MM.1S (cell line): ENCODE results near the gene LIPI.

Source experiments
- DNase-seq: peaks from one replicate; pipeline ENCODE4 v3.0.0-alpha.2; 2015
- H2AFZ ChIP-seq: fragments of 300-600 bp; sonication (generic); 2 replicates; pipeline ENCODE4 v1.6.0; 2016; ENCODE audit warnings: antibody characterized with exemption, low read length
- H3F3A ChIP-seq: fragments of 300-600 bp; sonication (generic); 2 replicates; pipeline ENCODE4 v1.6.1; 2016; ENCODE audit warnings: mild to moderate bottlenecking, antibody characterized with exemption, low read length, moderate library complexity, mixed read lengths; ENCODE audit not compliant: insufficient read depth
- H3K27ac ChIP-seq: fragments of 300-600 bp; sonication (generic); 2 replicates; pipeline ENCODE4 v1.5.1; 2016; ENCODE audit warnings: mild to moderate bottlenecking, low read length
- H3K27me3 ChIP-seq: fragments of 300-600 bp; sonication (generic); replicated peaks from 2 replicates; pipeline ENCODE4 v1.6.0; 2016; ENCODE audit warnings: low read length; ENCODE audit not compliant: insufficient read depth
- H3K36me3 ChIP-seq: fragments of 300-600 bp; sonication (generic); replicated peaks from 2 replicates; pipeline ENCODE4 v1.6.1; 2016; ENCODE audit warnings: mild to moderate bottlenecking, low read length, mixed read lengths; ENCODE audit not compliant: insufficient read depth
- H3K4me1 ChIP-seq: fragments of 300-600 bp; sonication (generic); 2 replicates; pipeline ENCODE4 v1.6.1; 2016; ENCODE audit warnings: low read length, mixed read lengths
- H3K4me2 ChIP-seq: fragments of 300-600 bp; sonication (generic); 2 replicates; pipeline ENCODE4 v1.6.0; 2016; ENCODE audit warnings: low read depth, low read length
- H3K4me3 ChIP-seq: fragments of 300-600 bp; sonication (generic); 2 replicates; pipeline ENCODE4 v1.5.1; 2016; ENCODE audit warnings: low read length, mixed read lengths
- H3K79me2 ChIP-seq: fragments of 300-600 bp; sonication (generic); 2 replicates; pipeline ENCODE4 v1.6.1; 2016; ENCODE audit warnings: mixed run types, low read length, mixed read lengths
- H3K9ac ChIP-seq: fragments of 300-600 bp; sonication (generic); 2 replicates; pipeline ENCODE4 v1.6.1; 2016; ENCODE audit warnings: low read length, mixed read lengths
- H3K9me2 ChIP-seq: fragments of 300-600 bp; sonication (generic); replicated peaks from 2 replicates; pipeline ENCODE4 v1.6.1; 2016; ENCODE audit warnings: mild to moderate bottlenecking, low read length, mixed read lengths; ENCODE audit not compliant: insufficient read depth
- H3K9me3 ChIP-seq: fragments of 300-600 bp; sonication (generic); replicated peaks from 2 replicates; pipeline ENCODE4 v1.6.1; 2016; ENCODE audit warnings: mild to moderate bottlenecking, low read length, mixed read lengths; ENCODE audit not compliant: insufficient read depth
- H4K20me1 ChIP-seq: fragments of 300-600 bp; sonication (generic); 2 replicates; pipeline ENCODE4 v1.6.1; 2016; ENCODE audit warnings: mild to moderate bottlenecking, low read length, moderate library complexity, mixed read lengths; ENCODE audit not compliant: insufficient read depth
- CTCF ChIP-seq: fragments of 300-600 bp; sonication (generic); IDR thresholded peaks from 2 replicates; pipeline ENCODE4 v1.5.1; 2016; ENCODE audit warnings: antibody characterized with exemption, low read length, mixed read lengths
- EZH2 ChIP-seq: fragments of 300-600 bp; sonication (generic); optimal IDR thresholded peaks from 2 replicates; pipeline ENCODE3; 2017; ENCODE audit warnings: low read depth, mild to moderate bottlenecking, antibody characterized with exemption, low read length, mixed read lengths
- EZH2phosphoT487 ChIP-seq: fragments of 300-600 bp; sonication (generic); IDR thresholded peaks from 2 replicates; pipeline ENCODE4 v1.6.1; 2018; ENCODE audit warnings: antibody characterized with exemption, low read length

LIPI gene

GRCh38 chr21:14073615-14074014, 137.1 kb downstream of the LIPI start:
- Histone ChIP-seq H3F3A (no peaks in the 10 kb centered on the region), H3K4me2 (no peak overlapping the region), H3K9ac (no peak overlapping the region), H3K4me1 (no peaks in the 10 kb centered on the region), H3K9me3 (no peaks in the 10 kb centered on the region; the same call in 1 of the 2 replicates), H2AFZ (no peak overlapping the region), H3K79me2 (no peaks in the 10 kb centered on the region), H4K20me1 (no peaks in the 10 kb centered on the region), H3K27me3 (no peaks in the 10 kb centered on the region), H3K9me2 (no peaks in the 10 kb centered on the region), H3K36me3 (no peaks in the 10 kb centered on the region), H3K4me3 (no peak overlapping the region), H3K27ac (no peak overlapping the region)
- no peak for TF ChIP-seq EZH2phosphoT487
- no peak for TF ChIP-seq EZH2
- TF ChIP-seq CTCF, result no peak
- no peak for DNase-seq

GRCh38 chr21:14072761-14073535, 137.8 kb downstream of the LIPI start:
- TF ChIP-seq EZH2 (no peak), CTCF (no peak), EZH2phosphoT487 (no peak)

GRCh38 chr21:14071902-14072734, 138.6 kb downstream of the LIPI start:
- Histone ChIP-seq H4K20me1 (no peaks in the 10 kb centered on the region), H3K4me1 (no peaks in the 10 kb centered on the region), H3K27me3 (no peaks in the 10 kb centered on the region), H3K27ac (no peak overlapping the region), H3K9me2 (no peaks in the 10 kb centered on the region), H3K9ac (no peak overlapping the region), H3K4me2 (no peak overlapping the region), H3K9me3 (no peaks in the 10 kb centered on the region), H3K4me3 (no peak overlapping the region), H3F3A (no peaks in the 10 kb centered on the region), H3K79me2 (no peaks in the 10 kb centered on the region), H3K36me3 (no peaks in the 10 kb centered on the region), H2AFZ (no peak overlapping the region)
- TF ChIP-seq EZH2phosphoT487, result no peak
- TF ChIP-seq EZH2, result no peak
- TF ChIP-seq CTCF, result no peak
- no peak for DNase-seq

More at GRCh38 chr21:14072761-14073535, 137.8 kb downstream of the LIPI start:
- no peaks in the 10 kb centered on the region; the same call in 1 of the 2 replicates for H3K9me3 ChIP-seq
- H3K4me1 ChIP-seq, result no peaks in the 10 kb centered on the region
- H3K9ac ChIP-seq, result no peak overlapping the region
- no peaks in the 10 kb centered on the region for H3F3A ChIP-seq
- no peaks in the 10 kb centered on the region for H3K79me2 ChIP-seq
- DNase-seq, result no peak
- no peaks in the 10 kb centered on the region for H3K9me2 ChIP-seq
- H3K4me2 ChIP-seq, result no peak overlapping the region
- no peak overlapping the region for H3K27ac ChIP-seq
- no peaks in the 10 kb centered on the region for H3K27me3 ChIP-seq
- H4K20me1 ChIP-seq, result no peaks in the 10 kb centered on the region
- no peak overlapping the region for H3K4me3 ChIP-seq
- no peak overlapping the region for H2AFZ ChIP-seq
- H3K36me3 ChIP-seq, result no peaks in the 10 kb centered on the region
